ENCODE measurements around the gene SDCBP2. TPM values are rescaled to one million over a fixed set of nuclear protein-coding genes. Genes with fewer than 3 reads are reported as not detected.

SDCBP2 gene
- total and polyA plus RNA-seq, 2 of the 8 experiments (the other 6 are each of a cell fraction or from before 2014, with no cell fraction given) = 4.2 to 6.7 TPM

DNA sequence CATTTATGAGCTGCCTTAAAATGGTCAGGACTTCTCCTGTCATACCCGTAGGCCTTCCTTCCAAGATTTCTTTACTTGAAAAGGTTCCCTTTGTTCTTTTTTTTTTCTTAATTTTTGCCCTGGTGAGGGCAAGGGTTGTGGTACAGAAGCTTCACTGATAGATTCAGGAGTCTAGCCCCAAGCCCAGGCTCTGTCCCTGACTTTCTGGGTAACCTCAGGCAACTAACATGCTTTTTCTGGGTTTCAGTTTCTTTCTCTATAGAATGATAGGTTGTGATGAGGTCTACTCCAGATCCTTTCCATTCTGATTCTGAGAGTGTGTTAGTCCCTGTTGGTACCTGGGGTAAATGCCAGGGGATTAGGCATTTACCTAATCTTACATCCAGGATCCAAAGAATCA is 41.6 kb downstream of the SDCBP2 start (continued):
- TF ChIP-seq RBBP5 (IDR thresholded peaks at IDR 0.05; ENCODE audit: borderline replicate concordance, low read depth, low read length) (no peak), TCF12 (IDR thresholded peaks at IDR 0.05; ENCODE audit: low read depth, low read length) (no peak), TBP (IDR thresholded peaks at IDR 0.05; ENCODE audit: low read depth, low read length) (no peak), SIRT6 (IDR thresholded peaks at IDR 0.05; ENCODE audit: low read length) (no peak)
- TF ChIP-seq, protein P1, sequence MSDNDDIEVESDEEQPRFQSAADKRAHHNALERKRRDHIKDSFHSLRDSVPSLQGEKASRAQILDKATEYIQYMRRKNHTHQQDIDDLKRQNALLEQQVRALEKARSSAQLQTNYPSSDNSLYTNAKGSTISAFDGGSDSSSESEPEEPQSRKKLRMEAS (IDR thresholded peaks at IDR 0.05) = no peak

All from H1 (cell line).